Measurements from ENCODE around the gene DNAH17.

Gene DNAH17

DNA sequence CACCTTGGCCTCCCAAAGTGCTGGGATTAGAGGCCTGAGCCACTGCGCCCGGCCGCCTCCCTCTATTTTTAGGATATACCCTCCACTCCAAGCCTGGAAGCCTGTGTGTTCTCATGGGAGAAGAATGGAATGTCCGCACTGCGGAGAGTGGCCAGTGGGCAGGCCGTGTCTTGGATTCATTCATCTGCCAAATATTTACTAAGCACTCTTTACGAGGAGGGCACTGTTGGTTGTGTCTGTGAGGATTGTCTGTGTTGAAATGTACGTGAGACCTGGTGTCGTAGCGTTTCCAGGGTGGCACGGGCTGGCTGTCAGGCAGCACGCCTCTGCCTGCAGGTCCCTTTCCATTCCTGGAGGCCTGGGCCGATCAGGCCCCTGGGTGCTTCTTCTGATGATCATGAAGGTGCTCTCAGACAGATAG lies 179.5 kb downstream of the DNAH17 start:
- no peak for TF ChIP-seq GLIS3 (CRISPR knock-in tag; IDR thresholded peaks at IDR 0.05)
- peak; percentile 61 for ATAC-seq

DNA sequence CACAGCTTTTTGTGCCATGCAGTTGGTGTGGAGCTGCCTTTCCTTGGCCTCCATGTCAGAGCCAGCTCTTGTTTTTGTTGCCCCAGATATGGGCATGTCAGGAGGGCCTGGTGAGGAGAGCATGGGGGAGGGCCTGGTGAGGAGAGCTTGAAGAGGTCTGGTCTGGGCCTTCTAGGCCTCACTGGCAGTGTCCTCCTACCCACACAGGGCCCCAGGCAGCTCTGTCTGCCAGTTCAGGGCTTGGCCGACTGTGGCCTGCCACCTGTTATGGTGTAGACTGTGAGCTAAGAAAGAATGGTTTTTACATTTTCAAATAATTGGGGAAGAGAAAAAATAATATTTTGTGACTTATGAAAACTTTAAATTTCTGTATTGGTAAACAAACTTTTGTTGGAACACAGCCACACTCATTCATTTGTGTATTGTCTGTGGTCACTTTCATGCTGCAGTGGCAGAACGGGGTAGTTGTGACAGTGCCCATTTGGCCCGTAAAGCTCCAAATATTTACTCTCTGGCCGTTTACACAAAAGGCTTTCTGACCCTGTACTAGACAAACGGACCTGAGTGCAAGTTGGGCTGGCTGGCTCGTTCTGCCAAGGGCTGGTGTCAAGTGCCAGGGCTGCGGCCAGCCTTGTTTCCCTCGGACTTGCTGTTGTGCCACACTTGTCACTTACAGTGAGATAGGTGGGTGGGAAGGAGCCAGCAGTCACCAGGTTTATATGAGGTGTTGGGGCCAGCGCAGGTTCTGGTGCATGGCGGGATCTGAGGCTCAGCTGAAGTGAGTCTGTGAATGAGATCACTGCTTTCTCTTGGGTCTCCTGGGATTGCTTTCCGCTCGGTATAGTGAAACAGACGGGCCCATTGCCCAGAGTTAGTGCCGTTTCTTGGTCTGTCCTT lies 180.5 kb downstream of the DNAH17 start:
- no peak for ATAC-seq
- TF ChIP-seq BACH2 (CRISPR knock-in tag; IDR thresholded peaks at IDR 0.05; ENCODE audit: borderline replicate concordance) = no peak

DNA sequence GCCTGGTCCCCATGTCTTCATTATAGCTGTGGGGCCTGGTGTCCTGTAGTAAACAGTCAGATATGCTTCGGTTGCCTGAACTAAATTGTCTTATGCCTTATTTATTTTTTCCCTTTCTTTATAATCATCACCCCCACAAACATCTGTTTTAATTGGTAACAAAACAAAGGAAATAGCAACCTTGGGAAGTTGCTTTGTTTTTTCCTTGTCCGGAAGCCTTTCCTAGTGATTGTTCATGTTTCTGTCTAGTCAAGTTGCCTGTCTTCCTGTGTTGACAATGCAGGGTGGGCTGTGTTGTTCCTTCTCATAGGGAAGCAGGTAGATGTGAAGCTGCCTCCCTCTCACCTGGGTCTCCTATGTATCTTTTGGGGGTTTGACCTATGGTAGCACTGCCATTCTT lies 182.0 kb downstream of the DNAH17 start:
- TF ChIP-seq ISL1 (CRISPR knock-in tag; IDR thresholded peaks at IDR 0.05) = no peak
- no peak for TF ChIP-seq ZC3H10 (CRISPR knock-in tag; IDR thresholded peaks at IDR 0.05)
- TF ChIP-seq, protein P1, sequence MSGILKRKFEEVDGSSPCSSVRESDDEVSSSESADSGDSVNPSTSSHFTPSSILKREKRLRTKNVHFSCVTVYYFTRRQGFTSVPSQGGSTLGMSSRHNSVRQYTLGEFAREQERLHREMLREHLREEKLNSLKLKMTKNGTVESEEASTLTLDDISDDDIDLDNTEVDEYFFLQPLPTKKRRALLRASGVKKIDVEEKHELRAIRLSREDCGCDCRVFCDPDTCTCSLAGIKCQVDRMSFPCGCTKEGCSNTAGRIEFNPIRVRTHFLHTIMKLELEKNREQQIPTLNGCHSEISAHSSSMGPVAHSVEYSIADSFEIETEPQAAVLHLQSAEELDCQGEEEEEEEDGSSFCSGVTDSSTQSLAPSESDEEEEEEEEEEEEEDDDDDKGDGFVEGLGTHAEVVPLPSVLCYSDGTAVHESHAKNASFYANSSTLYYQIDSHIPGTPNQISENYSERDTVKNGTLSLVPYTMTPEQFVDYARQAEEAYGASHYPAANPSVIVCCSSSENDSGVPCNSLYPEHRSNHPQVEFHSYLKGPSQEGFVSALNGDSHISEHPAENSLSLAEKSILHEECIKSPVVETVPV (CRISPR knock-in tag; IDR thresholded peaks at IDR 0.05) = no peak
- no peak for TF ChIP-seq ZFP3 (CRISPR knock-in tag; IDR thresholded peaks at IDR 0.05)
- TF ChIP-seq TOX (CRISPR knock-in tag; IDR thresholded peaks at IDR 0.05; ENCODE audit: borderline replicate concordance) = no peak
- no peak for TF ChIP-seq OSR1 (CRISPR knock-in tag; IDR thresholded peaks at IDR 0.05)
- no peak for TF ChIP-seq ZFP30 (CRISPR knock-in tag; IDR thresholded peaks at IDR 0.05)
- no peak for TF ChIP-seq GLIS3 (CRISPR knock-in tag; IDR thresholded peaks at IDR 0.05)
- TF ChIP-seq, protein P2, sequence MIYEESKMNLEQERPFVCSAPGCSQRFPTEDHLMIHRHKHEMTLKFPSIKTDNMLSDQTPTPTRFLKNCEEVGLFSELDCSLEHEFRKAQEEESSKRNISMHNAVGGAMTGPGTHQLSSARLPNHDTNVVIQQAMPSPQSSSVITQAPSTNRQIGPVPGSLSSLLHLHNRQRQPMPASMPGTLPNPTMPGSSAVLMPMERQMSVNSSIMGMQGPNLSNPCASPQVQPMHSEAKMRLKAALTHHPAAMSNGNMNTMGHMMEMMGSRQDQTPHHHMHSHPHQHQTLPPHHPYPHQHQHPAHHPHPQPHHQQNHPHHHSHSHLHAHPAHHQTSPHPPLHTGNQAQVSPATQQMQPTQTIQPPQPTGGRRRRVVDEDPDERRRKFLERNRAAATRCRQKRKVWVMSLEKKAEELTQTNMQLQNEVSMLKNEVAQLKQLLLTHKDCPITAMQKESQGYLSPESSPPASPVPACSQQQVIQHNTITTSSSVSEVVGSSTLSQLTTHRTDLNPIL (CRISPR knock-in tag; IDR thresholded peaks at IDR 0.05; ENCODE audit: low read depth) = no peak
- TF ChIP-seq, protein P3, sequence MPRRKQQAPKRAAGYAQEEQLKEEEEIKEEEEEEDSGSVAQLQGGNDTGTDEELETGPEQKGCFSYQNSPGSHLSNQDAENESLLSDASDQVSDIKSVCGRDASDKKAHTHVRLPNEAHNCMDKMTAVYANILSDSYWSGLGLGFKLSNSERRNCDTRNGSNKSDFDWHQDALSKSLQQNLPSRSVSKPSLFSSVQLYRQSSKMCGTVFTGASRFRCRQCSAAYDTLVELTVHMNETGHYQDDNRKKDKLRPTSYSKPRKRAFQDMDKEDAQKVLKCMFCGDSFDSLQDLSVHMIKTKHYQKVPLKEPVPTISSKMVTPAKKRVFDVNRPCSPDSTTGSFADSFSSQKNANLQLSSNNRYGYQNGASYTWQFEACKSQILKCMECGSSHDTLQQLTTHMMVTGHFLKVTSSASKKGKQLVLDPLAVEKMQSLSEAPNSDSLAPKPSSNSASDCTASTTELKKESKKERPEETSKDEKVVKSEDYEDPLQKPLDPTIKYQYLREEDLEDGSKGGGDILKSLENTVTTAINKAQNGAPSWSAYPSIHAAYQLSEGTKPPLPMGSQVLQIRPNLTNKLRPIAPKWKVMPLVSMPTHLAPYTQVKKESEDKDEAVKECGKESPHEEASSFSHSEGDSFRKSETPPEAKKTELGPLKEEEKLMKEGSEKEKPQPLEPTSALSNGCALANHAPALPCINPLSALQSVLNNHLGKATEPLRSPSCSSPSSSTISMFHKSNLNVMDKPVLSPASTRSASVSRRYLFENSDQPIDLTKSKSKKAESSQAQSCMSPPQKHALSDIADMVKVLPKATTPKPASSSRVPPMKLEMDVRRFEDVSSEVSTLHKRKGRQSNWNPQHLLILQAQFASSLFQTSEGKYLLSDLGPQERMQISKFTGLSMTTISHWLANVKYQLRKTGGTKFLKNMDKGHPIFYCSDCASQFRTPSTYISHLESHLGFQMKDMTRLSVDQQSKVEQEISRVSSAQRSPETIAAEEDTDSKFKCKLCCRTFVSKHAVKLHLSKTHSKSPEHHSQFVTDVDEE (CRISPR knock-in tag; IDR thresholded peaks at IDR 0.05) = no peak
- TF ChIP-seq BACH2 (CRISPR knock-in tag; IDR thresholded peaks at IDR 0.05; ENCODE audit: borderline replicate concordance) = no peak
- TF ChIP-seq, protein P4, sequence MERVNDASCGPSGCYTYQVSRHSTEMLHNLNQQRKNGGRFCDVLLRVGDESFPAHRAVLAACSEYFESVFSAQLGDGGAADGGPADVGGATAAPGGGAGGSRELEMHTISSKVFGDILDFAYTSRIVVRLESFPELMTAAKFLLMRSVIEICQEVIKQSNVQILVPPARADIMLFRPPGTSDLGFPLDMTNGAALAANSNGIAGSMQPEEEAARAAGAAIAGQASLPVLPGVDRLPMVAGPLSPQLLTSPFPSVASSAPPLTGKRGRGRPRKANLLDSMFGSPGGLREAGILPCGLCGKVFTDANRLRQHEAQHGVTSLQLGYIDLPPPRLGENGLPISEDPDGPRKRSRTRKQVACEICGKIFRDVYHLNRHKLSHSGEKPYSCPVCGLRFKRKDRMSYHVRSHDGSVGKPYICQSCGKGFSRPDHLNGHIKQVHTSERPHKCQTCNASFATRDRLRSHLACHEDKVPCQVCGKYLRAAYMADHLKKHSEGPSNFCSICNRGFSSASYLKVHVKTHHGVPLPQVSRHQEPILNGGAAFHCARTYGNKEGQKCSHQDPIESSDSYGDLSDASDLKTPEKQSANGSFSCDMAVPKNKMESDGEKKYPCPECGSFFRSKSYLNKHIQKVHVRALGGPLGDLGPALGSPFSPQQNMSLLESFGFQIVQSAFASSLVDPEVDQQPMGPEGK (CRISPR knock-in tag; IDR thresholded peaks at IDR 0.05; ENCODE audit: borderline replicate concordance) = no peak
- TF ChIP-seq, protein P5, sequence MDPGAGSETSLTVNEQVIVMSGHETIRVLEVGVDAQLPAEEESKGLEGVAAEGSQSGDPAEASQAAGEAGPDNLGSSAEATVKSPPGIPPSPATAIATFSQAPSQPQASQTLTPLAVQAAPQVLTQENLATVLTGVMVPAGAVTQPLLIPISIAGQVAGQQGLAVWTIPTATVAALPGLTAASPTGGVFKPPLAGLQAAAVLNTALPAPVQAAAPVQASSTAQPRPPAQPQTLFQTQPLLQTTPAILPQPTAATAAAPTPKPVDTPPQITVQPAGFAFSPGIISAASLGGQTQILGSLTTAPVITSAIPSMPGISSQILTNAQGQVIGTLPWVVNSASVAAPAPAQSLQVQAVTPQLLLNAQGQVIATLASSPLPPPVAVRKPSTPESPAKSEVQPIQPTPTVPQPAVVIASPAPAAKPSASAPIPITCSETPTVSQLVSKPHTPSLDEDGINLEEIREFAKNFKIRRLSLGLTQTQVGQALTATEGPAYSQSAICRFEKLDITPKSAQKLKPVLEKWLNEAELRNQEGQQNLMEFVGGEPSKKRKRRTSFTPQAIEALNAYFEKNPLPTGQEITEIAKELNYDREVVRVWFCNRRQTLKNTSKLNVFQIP (CRISPR knock-in tag; IDR thresholded peaks at IDR 0.05; ENCODE audit: borderline replicate concordance, low read depth) = no peak
- TF ChIP-seq ZNF70 (CRISPR knock-in tag; IDR thresholded peaks at IDR 0.05) = no peak

DNA sequence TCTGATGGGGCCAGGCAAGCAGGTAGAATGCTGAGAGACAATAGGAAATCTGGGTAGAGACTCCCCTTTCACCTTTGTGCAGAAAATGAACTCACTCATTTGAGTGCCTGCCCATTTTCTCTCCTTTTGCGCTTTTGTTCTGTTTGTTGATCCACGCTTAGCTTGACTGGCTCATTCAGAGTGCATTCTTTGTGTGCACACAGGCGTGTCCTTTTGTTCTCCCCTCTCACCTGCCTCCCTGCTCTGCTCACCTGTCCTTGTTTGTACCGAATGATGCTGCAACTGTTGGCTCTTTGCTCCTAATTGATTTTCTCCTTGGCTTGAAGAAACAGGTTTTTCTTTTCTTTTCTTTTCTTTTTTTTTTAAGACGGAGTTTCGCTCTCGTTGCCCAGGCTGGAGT lies 183.0 kb downstream of the DNAH17 start:
- ATAC-seq = no peak
- no peak for TF ChIP-seq ISL1 (CRISPR knock-in tag; IDR thresholded peaks at IDR 0.05)
- no peak for TF ChIP-seq ARNTL (CRISPR knock-in tag; IDR thresholded peaks at IDR 0.05; ENCODE audit: borderline replicate concordance, low read depth)
- no peak for TF ChIP-seq ZNF565 (CRISPR knock-in tag; conservative IDR thresholded peaks at IDR 0.05; ENCODE audit: low read depth)
- TF ChIP-seq ZNF70 (CRISPR knock-in tag; IDR thresholded peaks at IDR 0.05) = no peak
- TF ChIP-seq, protein P1 (CRISPR knock-in tag; IDR thresholded peaks at IDR 0.05) = no peak
- TF ChIP-seq, protein P5 (CRISPR knock-in tag; IDR thresholded peaks at IDR 0.05; ENCODE audit: borderline replicate concordance, low read depth) = no peak
- TF ChIP-seq SNAI2 (CRISPR knock-in tag; IDR thresholded peaks at IDR 0.05) = no peak
- TF ChIP-seq CSDC2 (CRISPR knock-in tag; IDR thresholded peaks at IDR 0.05) = no peak
- no peak for TF ChIP-seq ZFP30 (CRISPR knock-in tag; IDR thresholded peaks at IDR 0.05)
- TF ChIP-seq, protein P2 (CRISPR knock-in tag; IDR thresholded peaks at IDR 0.05; ENCODE audit: low read depth) = no peak
- no peak for TF ChIP-seq TOX (CRISPR knock-in tag; IDR thresholded peaks at IDR 0.05; ENCODE audit: borderline replicate concordance)
- no peak for TF ChIP-seq GLIS3 (CRISPR knock-in tag; IDR thresholded peaks at IDR 0.05)

More for the DNA sequence above, 182.0 kb downstream of the DNAH17 start:
- ATAC-seq = no peak

Measured in SK-N-SH treated with all-trans-retinoic acid at 6 μM for 48 hours (cell line).